H1 (cell line): ENCODE measurements around the gene SMTN.
A peak's percentile ranks its signal among the peaks of the same experiment; 100 is the strongest.

Experiments
- CREB1 ChIP-seq: IDR thresholded peaks from 2 replicates; pipeline ENCODE4 v1.6.1; 2012; ENCODE audit warnings: inconsistent platforms
- NRF1 ChIP-seq: IDR thresholded peaks from 2 replicates; pipeline ENCODE4 v1.6.1; 2011; ENCODE audit warnings: mild to moderate bottlenecking, low read depth, low read length, improper control_type of control experiment
- POLR2A ChIP-seq, 2 experiments: IDR thresholded peaks; 1 replicate in 1 of 2; 2 replicates in 1 of 2; pipeline ENCODE4 v1.6.1; 2011; ENCODE audit warnings: low read depth in 2 of 2, low read length in 2 of 2, mild to moderate bottlenecking in 2 of 2; ENCODE audit errors: control extremely low read depth in 1 of 2
- POLR2AphosphoS5 ChIP-seq: IDR thresholded peaks from 2 replicates; pipeline ENCODE4 v1.6.1; 2011; ENCODE audit warnings: low read depth, low read length
- TAF1 ChIP-seq: IDR thresholded peaks from 2 replicates; pipeline ENCODE4 v1.6.1; 2011; ENCODE audit warnings: mild to moderate bottlenecking, low read depth, low read length
- ZNF274 ChIP-seq: IDR thresholded peaks from 2 replicates; pipeline ENCODE4 v1.7.0; 2012; ENCODE audit warnings: low read length, borderline replicate concordance; ENCODE audit errors: extremely low read depth
- TF ChIP-seq, protein P1 (sequence below), 3 experiments: IDR thresholded peaks; 1 replicate in 2 of 3; 2 replicates in 1 of 3; pipeline versions ENCODE4 v1.5.1 to v1.6.1; 2011; ENCODE audit warnings: low read length in 3 of 3, mild to moderate bottlenecking in 3 of 3, inconsistent platforms in 2 of 3, low read depth in 1 of 3, moderate library complexity in 1 of 3; ENCODE audit not compliant: insufficient read depth in 1 of 3; ENCODE audit errors: control extremely low read depth in 1 of 3
- TF ChIP-seq, protein P2 (sequence below): IDR thresholded peaks from 2 replicates; pipeline ENCODE4 v1.6.1; 2012; ENCODE audit warnings: inconsistent platforms

DNA sequence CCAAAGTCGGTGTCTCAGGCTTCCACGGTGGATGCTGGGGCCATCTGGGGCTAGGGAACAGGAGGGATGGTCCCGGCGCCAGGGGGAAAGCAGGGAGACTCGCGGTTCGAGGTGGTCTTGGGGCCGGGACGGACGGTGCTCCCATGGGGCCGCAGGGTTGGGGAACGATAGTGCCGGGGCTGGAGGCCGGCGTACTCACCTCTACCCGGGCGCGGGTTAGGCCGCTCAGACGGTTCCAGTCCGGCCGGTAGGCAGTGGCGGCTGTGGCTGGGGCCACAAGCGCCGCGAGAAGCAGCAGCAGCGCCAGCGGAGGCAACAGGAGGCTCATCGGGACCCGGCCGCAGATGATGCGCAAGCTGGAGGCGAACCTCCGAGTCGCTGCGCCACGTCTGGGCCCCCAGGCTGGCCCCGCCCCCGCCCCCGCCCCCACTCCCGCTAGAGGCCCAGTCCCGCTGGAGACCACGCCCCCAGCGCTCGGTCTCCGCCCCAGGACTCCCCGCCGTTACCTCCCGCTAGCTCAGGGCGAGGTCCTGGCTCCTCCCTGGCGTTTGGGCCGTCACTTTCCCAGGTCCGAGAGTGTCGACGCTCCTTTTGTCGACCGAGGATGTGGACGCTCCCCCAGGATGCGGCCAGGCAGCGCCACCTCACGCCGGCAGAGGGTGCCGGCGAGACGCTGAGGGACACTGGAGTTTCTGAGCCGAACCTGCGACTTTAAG is 26.2 kb downstream of the SMTN start, which contains the start of gene SELENOM:
- TF ChIP-seq, protein P1, sequence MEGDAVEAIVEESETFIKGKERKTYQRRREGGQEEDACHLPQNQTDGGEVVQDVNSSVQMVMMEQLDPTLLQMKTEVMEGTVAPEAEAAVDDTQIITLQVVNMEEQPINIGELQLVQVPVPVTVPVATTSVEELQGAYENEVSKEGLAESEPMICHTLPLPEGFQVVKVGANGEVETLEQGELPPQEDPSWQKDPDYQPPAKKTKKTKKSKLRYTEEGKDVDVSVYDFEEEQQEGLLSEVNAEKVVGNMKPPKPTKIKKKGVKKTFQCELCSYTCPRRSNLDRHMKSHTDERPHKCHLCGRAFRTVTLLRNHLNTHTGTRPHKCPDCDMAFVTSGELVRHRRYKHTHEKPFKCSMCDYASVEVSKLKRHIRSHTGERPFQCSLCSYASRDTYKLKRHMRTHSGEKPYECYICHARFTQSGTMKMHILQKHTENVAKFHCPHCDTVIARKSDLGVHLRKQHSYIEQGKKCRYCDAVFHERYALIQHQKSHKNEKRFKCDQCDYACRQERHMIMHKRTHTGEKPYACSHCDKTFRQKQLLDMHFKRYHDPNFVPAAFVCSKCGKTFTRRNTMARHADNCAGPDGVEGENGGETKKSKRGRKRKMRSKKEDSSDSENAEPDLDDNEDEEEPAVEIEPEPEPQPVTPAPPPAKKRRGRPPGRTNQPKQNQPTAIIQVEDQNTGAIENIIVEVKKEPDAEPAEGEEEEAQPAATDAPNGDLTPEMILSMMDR (IDR thresholded peaks at IDR 0.05; ENCODE audit: control extremely low read depth in 1 of 3, insufficient read depth in 1 of 3, low read depth in 1 of 3, low read length in 3 of 3): peak; percentile 75 to 83 (median 76)
- TF ChIP-seq POLR2A (IDR thresholded peaks at IDR 0.05; ENCODE audit: control extremely low read depth in 1 of 2, low read depth in 2 of 2, low read length in 2 of 2) (peak in 1 of 2 experiments; percentile 58; a peak in 2 of 3 replicates), NRF1 (0 out of 2 replicates have a peak, but pooled peaks have one; percentile 21), ZNF274 (no peak), TAF1 (peak; percentile 55; the same call in 1 of the 2 replicates), POLR2AphosphoS5 (peak; percentile 65), CREB1 (peak; percentile 95)
- TF ChIP-seq, protein P2, sequence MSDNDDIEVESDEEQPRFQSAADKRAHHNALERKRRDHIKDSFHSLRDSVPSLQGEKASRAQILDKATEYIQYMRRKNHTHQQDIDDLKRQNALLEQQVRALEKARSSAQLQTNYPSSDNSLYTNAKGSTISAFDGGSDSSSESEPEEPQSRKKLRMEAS: no peak
